DMS79 treated with DMSO at 0.1 percent for 48 hours (cell line): ENCODE measurements around the gene TMEM109.

Experiments
- DNase-seq: peaks from one replicate; lab custom pipeline; 2025; lab: John Stamatoyannopoulos, UW

Gene TMEM109

GRCh38 chr11:60910281-60910687, 3.7 kb upstream of the TMEM109 start:
- no peak for DNase-seq

- no peak for DNase-seq
Measured at GRCh38 chr11:60910711-60911380, 3.1 kb upstream of the TMEM109 start.

DNA sequence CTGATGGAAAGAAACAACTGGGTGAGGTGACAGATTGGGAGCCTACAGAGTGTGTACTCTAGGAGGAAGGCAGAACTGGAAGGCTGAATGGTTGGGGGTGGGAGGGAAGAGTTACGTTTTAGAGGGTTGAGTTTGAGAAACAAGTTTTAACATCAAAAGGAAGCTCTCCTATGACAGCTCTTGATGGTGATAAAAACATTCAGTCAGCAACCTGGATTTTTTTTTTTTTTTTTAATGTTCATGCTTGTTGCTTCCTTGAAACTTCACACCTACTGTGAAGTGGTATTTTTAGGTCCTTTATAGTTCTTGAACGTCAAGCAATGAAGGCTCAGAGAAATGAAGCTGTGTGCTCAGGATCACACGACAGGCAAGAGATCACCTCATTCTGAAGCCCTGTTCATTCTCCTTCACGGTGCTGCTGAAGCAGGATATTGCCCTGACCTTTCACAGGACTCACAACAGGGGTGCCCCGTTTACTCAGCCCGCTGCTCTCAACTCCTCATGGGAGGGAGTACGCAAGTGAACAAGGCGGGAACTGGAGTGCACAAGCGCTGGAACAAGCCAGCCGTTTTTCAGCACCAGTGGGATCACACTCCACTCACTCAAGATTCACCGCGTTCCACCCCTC, 1.6 kb upstream of the TMEM109 start:
- peak; percentile 56 for DNase-seq

GRCh38 chr11:60912851-60913528, 968 bp upstream of the TMEM109 start:
- peak; percentile 52 for DNase-seq

DNA sequence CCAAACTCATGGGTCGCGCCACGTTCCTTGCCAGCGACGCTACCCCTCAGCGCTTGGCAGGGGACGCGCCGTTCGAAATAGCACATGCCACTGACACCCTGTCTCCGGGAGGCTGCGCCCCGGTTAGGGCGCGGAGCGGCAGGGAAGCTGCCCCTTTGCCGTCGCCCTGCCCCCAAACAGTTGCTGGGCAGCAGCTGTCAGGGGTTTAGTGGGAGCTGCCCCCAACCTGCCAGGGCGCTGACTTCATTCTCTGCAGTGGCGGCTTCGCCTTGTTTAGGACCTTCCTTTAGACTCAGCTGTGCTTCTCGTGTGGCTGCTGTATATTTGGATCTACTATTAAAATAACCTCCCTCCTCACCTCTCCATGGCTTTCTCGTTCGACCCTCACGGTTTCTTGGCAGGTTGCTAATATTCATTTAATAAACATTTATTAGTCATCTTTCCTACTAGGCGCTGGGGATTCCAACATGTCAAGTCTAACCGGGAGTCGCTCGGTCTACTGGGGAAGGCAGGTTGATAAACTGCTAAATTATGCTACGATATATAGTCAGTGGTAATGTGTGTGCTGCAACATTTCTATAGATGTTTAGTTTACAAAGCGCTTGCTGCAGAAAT, 782 bp downstream of the TMEM109 start:
- peak; percentile 31 for DNase-seq

- DNase-seq = peak; percentile 74
Measured at GRCh38 chr11:60915248-60915914, 1.4 kb downstream of the TMEM109 start.

DNA sequence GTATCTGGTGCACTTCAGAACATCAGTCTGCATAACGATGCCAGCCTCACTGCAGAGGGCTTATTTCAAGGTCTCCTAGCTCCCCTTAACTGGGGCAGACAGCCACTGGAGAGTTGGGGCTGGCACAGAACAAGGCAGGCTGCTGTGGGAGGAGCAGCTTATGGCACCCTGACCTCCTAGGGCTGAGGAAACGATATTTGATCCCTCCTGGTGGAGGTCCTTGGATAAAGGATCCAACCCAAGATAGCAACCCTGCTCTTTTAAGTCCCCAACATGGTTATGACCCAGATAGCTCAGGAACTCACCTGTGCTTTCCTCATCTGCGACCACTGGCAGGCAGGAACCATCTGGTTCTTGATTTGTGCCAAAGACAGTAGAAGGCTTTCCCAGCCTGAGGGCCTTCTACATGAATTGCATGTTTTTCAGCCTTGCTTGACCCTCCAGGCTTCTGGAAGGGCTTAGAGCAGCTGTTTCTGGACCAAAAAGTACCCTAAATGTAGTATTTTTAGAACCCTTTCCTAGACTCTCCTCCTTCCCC, 2.8 kb downstream of the TMEM109 start:
- no peak for DNase-seq

DNA sequence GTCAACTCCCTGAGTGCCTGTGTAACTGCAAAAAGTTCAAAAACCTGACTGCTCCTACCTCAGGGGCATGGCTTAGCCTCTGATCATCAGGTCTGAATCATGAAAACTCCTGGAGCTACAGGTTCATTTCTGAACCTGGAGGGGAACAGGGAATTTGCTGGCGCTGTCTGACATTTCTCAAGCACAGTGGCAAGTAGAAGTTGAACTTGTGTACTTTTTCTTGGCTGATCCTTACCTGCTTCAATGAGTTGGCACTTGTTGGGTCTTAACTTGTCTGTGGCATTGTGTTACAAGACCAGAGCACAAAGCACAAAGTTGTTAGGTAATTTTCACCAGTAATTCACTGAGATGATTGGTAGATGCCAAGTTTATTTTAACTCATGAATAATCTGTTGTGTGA, 3.3 kb downstream of the TMEM109 start:
- no peak for DNase-seq

DNA sequence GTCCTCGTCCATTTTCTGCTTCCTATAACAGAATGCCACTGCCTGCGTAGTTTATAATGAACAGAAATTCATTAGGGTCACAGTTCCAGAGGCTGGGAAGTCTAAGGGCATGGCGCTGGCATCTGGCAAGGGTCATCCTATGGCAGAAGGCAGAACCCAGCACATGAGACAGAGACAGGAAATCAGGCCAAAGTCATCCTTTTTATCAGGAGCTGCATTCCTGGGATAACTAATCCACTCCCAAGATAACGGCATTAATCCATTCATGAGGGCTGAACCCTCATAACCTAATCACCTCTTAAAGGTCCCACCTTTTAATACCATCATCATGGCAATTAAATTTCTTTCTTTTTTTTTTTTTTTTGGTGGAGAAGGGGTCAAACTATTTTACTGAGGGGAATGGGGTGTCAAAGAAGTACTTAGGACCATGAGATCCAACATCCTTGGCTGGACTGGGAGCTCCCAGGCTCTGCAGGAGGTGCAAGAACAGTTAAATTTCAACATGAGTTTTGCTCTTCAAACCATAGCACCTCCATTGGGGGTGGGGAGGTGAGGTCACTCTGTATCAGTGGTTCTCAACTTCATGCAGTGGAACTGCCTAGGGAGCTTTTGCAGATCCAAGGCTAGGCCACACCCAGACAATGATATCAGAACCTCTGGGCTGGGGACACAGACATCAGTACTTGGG, 4.4 kb downstream of the TMEM109 start:
- no peak for DNase-seq

DNA sequence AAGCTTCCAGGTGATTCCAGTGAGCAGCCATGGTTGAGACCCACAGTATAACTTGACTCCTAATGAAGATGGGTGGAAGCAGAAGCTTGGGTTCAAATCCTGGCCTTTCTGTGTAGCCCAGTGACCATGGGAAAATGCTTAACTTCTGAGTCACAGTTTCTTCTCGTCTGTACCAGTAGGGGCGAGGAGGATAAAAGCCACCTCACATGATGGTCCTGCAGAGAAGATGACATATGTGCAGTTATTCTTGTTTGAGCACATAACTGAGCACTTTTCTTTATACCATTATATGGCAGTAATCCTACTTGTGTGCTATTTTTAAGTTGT, 4.9 kb downstream of the TMEM109 start:
- DNase-seq = no peak

DNA sequence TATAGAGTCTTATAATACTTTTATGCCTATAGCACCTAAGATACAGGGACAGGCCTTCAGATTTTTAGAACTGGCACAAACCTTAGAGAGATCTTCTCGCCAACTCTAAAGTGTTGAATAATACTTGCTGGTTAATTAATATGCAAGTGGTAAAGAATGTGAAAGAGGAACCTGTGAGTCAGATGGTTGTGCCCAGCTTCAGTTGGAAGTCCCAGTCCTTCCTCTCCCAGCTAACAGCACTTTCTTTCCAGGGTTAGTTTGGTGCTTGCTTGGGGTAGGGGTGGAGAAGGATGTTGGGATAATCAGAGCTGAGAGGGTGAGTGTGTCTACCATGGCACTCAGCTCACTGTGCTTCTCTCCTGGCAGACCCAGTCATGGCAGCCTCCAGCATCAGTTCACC, 5.4 kb downstream of the TMEM109 start:
- no peak for DNase-seq

DNA sequence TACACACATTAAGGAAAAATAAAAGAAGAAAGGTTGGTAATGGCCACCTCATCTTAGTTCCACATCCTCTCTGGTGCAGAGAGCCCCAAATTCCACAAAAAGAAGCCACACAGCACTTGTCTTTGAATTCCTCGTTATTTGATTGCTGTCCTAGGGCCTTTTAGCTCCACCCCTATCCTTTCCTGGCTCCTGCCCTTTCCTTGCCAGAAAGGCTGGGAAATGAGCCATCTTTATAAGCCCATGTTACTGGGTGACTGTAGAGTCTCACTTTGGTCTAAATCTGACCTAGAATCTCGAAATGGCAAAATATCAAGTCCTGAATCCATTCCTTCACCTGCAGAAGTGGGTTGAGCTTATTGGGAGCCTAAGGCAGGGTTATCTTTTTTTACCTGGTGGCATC, 6.0 kb downstream of the TMEM109 start:
- DNase-seq = no peak

- DNase-seq = no peak
Measured at GRCh38 chr11:60921259-60921658, 7.3 kb downstream of the TMEM109 start.

- DNase-seq = no peak
Measured at GRCh38 chr11:60921777-60922335, 7.9 kb downstream of the TMEM109 start.

DNA sequence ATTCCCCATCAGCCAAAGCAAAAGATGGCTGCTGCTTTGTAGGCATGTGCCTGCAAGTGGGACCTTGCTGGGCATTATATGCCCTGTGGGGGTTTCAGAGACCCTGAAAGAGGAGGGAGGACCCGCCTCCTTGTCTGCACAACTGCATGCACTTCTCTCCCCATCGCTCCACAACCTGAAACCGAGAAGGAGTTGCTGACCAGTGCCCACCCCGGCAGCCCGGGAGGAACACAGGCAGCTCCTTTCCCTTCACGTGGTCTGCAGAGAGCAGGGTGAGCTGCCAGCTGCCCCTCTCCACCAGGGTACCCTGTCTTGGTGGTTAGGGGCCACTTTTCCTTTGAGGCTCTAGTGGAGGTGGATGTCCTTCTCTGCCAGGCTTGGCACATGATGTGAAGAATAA, 8.9 kb downstream of the TMEM109 start:
- DNase-seq = no peak

- no peak for DNase-seq
Measured at GRCh38 chr11:60923326-60923725, 9.4 kb downstream of the TMEM109 start.

- DNase-seq = no peak
Measured at GRCh38 chr11:60923800-60924109, 9.8 kb downstream of the TMEM109 start.

- DNase-seq = peak; percentile 55
Measured at GRCh38 chr11:60924110-60924905, 10.3 kb downstream of the TMEM109 start, which contains the start of gene TMEM132A. Gene TMEM132A (plus strand): TSS chr11:60924460. CDS start chr11:60924634, 174 bp downstream.

- peak; percentile 18 for DNase-seq
Measured at GRCh38 chr11:60924906-60925853, 11.2 kb downstream of the TMEM109 start.
